Tibial nerve (tissue), 4 donors: Measurements from ENCODE around the gene STAT5B. TPM values are rescaled to one million over a fixed set of nuclear protein-coding genes. Genes with fewer than 3 reads are reported as not detected.

Source experiments
- DNase-seq, 2 donors: peaks; one replicate each; pipeline ENCODE4 v3.0.0-alpha.2; 2019; ENCODE audit warnings: low spot score in 2 of 2
- H3K27ac ChIP-seq, 4 donors: fragments of 200-600 bp; sonication (generic) in 3 of 4; one replicate each; pipeline ENCODE4 v1.5.1; 2017 to 2019; ENCODE audit warnings: mild to moderate bottlenecking in 1 of 4
- H3K27me3 ChIP-seq, 2 donors: fragments of 200-600 bp; sonication (generic) in 1 of 2; one replicate each; pipeline versions ENCODE4 v1.5.1 to v1.6.0; 2017 to 2019
- H3K36me3 ChIP-seq, 3 donors: fragments of 200-600 bp; sonication (generic); one replicate each; pipeline ENCODE4 v1.5.1; 2018 to 2019
- H3K4me1 ChIP-seq, 4 donors: fragments of 200-600 bp; sonication (generic) in 3 of 4; one replicate each; pipeline ENCODE4 v1.5.1; 2017 to 2019
- H3K4me3 ChIP-seq, 4 donors: fragments of 200-600 bp; sonication (generic) in 3 of 4; one replicate each; pipeline ENCODE4 v1.5.1; 2017 to 2019; ENCODE audit warnings: mild to moderate bottlenecking in 1 of 4, moderate library complexity in 1 of 4
- H3K9me3 ChIP-seq, 4 donors: fragments of 200-600 bp; sonication (generic) in 3 of 4; one replicate each; pipeline ENCODE4 v1.5.1; 2017 to 2019
- EP300 ChIP-seq, 2 donors: sonication (generic); formaldehyde crosslinking; IDR thresholded peaks; one replicate each; pipeline ENCODE4 v1.6.1; 2017; ENCODE audit warnings: antibody characterized with exemption in 2 of 2, mild to moderate bottlenecking in 1 of 2
- POLR2A ChIP-seq, 2 donors: fragments of 450-650 bp; IDR thresholded peaks; one replicate each; pipeline ENCODE4 v1.6.1; 2017; ENCODE audit warnings: antibody characterized with exemption in 2 of 2, mild to moderate bottlenecking in 2 of 2, moderate library complexity in 2 of 2
- WGBS, 2 donors: methylation state at CpG; one replicate each; pipeline ENCODE4 v1.1.5; 2018; 5-methylcytosine and 5-hydroxymethylcytosine counted together
- total RNA-seq, 4 donors: library from RNA; depleted of rRNA; stranded (reverse); fragments of >200 nt; gene quantifications; one replicate each; pipeline ENCODE4 v1.1.0, GENCODE V29; 2016
- TF ChIP-seq, protein P1 (sequence below), 5 experiments: fragments of 200-600 bp in 3 of 5; fragments of 450-650 bp in 2 of 5; sonication (generic) in 3 of 5; IDR thresholded peaks; one replicate each; pipeline ENCODE4 v1.5.1; 2016 to 2019; ENCODE audit warnings: antibody characterized with exemption in 5 of 5, mild to moderate bottlenecking in 3 of 5, moderate library complexity in 2 of 5

STAT5B gene
- total RNA-seq, 4 donors from 2014 or later = 96.8 to 117 (median 104) TPM

GRCh38 chr17:42165751-42166150 lies 110.4 kb downstream of the STAT5B start:
- H3K9me3 ChIP-seq = no peaks in the 10 kb centered on the region
- 72 to 75% methylated on average over 6 of the region's 6 CpGs for WGBS, 2 donors
- TF ChIP-seq EP300 (IDR thresholded peaks at IDR 0.05) (no peak), POLR2A (IDR thresholded peaks at IDR 0.05) (no peak)
- TF ChIP-seq, protein P1, sequence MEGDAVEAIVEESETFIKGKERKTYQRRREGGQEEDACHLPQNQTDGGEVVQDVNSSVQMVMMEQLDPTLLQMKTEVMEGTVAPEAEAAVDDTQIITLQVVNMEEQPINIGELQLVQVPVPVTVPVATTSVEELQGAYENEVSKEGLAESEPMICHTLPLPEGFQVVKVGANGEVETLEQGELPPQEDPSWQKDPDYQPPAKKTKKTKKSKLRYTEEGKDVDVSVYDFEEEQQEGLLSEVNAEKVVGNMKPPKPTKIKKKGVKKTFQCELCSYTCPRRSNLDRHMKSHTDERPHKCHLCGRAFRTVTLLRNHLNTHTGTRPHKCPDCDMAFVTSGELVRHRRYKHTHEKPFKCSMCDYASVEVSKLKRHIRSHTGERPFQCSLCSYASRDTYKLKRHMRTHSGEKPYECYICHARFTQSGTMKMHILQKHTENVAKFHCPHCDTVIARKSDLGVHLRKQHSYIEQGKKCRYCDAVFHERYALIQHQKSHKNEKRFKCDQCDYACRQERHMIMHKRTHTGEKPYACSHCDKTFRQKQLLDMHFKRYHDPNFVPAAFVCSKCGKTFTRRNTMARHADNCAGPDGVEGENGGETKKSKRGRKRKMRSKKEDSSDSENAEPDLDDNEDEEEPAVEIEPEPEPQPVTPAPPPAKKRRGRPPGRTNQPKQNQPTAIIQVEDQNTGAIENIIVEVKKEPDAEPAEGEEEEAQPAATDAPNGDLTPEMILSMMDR (IDR thresholded peaks at IDR 0.05) = no peak

GRCh38 chr17:42163696-42164407 lies 112.3 kb downstream of the STAT5B start:
- Histone ChIP-seq H3K9me3 (no peaks in the 10 kb centered on the region), H3K4me3 (no peak overlapping the region), H3K36me3 (no peaks in the 10 kb centered on the region), H3K4me1 (no peaks in the 10 kb centered on the region), H3K27ac (no peak overlapping the region), H3K27me3 (no peaks in the 10 kb centered on the region)
- TF ChIP-seq, protein P1 (IDR thresholded peaks at IDR 0.05) = no peak
- TF ChIP-seq POLR2A (IDR thresholded peaks at IDR 0.05) (no peak), EP300 (IDR thresholded peaks at IDR 0.05) (no peak)
- WGBS, 2 donors = 36 to 48% methylated on average over 22 of the region's 22 CpGs
- DNase-seq = no peak

More at GRCh38 chr17:42165751-42166150, 110.4 kb downstream of the STAT5B start:
- H3K4me1 ChIP-seq = no peaks in the 10 kb centered on the region
- no peak overlapping the region for H3K4me3 ChIP-seq
- no peak overlapping the region for H3K27ac ChIP-seq
- no peaks in the 10 kb centered on the region for H3K27me3 ChIP-seq
- no peaks in the 10 kb centered on the region for H3K36me3 ChIP-seq
- no peak for DNase-seq

DNA sequence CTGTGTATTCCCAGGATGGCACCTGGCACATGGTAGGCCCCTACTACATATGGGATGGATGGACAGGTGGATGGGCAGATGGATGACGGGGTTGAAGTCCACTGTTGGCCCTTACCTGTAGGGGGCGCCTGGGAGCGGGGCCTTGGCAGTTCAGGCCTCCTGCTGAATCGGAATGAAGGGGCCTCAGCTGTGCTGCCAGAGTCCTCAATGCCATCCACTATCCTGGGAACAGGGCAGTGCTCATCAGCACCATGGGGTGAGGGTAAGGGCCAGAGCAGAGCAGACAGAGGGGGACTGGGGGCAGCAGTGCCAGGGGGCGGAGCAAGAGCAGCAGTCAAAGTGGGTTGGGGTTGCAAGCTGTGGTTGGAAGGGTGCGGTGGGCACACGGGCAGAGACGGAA lies 113.1 kb downstream of the STAT5B start:
- H3K36me3 ChIP-seq = no peaks in the 10 kb centered on the region
- WGBS, 2 donors = 49 to 52% methylated on average over 8 of the region's 8 CpGs
- no peaks in the 10 kb centered on the region for H3K27me3 ChIP-seq
- H3K4me3 ChIP-seq = no peak overlapping the region
- no peak for DNase-seq
- H3K27ac ChIP-seq = no peak overlapping the region
- TF ChIP-seq, protein P1 (IDR thresholded peaks at IDR 0.05) = no peak
- TF ChIP-seq POLR2A (IDR thresholded peaks at IDR 0.05) = no peak
- TF ChIP-seq EP300 (IDR thresholded peaks at IDR 0.05) = no peak
- no peaks in the 10 kb centered on the region for H3K4me1 ChIP-seq
- H3K9me3 ChIP-seq = no peaks in the 10 kb centered on the region

DNA sequence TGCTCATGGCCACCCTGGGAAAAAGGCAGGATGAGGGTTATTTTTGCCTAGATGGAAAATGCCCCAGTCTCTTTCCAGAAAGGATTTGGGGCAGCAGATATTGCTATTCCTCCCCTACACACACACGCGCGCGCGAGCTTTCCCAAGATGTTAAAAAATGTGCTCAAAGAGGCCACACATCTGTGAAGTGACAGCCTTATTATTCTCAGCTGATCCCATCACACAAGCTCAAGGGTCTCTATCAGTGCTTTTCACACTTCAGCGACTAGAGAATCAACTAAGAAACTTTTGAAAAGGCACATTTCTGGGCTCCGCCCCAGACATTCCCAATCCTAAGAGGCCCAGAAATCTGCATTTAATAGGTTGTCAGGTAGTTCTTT lies 115.7 kb downstream of the STAT5B start:
- H3K36me3 ChIP-seq = no peaks in the 10 kb centered on the region
- H3K4me3 ChIP-seq = no peak overlapping the region
- peaks cover 0 to 6% (median 0%) of the 10 kb centered on the region in 4 donors for H3K9me3 ChIP-seq
- H3K27me3 ChIP-seq = no peaks in the 10 kb centered on the region
- peaks cover 0 to 2% (median 0%) of the 10 kb centered on the region in 4 donors for H3K4me1 ChIP-seq
- 93% methylated on average over 7 of the region's 7 CpGs for WGBS, 2 donors
- TF ChIP-seq POLR2A (IDR thresholded peaks at IDR 0.05) = no peak
- TF ChIP-seq, protein P1 (IDR thresholded peaks at IDR 0.05) = no peak
- no peak for TF ChIP-seq EP300 (IDR thresholded peaks at IDR 0.05)
- no peak for DNase-seq
- H3K27ac ChIP-seq = no peak overlapping the region

- 73% methylated on average over 14 of the region's 14 CpGs for WGBS, 2 donors
- peaks cover 0 to 8% (median 0%) of the 10 kb centered on the region in 4 donors for H3K9me3 ChIP-seq
- H3K36me3 ChIP-seq = no peaks in the 10 kb centered on the region
- DNase-seq = no peak
- H3K27me3 ChIP-seq = no peaks in the 10 kb centered on the region
- H3K4me3 ChIP-seq = no peak overlapping the region
- no peak overlapping the region for H3K27ac ChIP-seq
- TF ChIP-seq POLR2A (IDR thresholded peaks at IDR 0.05) = no peak
- TF ChIP-seq EP300 (IDR thresholded peaks at IDR 0.05) = no peak
- TF ChIP-seq, protein P1 (IDR thresholded peaks at IDR 0.05) = no peak
- peaks cover 0 to 6% (median 0%) of the 10 kb centered on the region in 4 donors for H3K4me1 ChIP-seq
Observed at GRCh38 chr17:42159796-42160530, 116.2 kb downstream of the STAT5B start.
